ENCODE results near the gene HMOX2.

Gene HMOX2

GRCh38 chr16:4475880-4476788, at the start of gene HMOX2:
Gene HMOX2, plus strand, starts transcription at chr16:4476398. Its CDS starts 29,127 bp downstream, at chr16:4505525.
- peak; percentile 97 for DNase-seq

- no peak for DNase-seq
Observed at GRCh38 chr16:4426722-4427372, 49.4 kb upstream of the HMOX2 start.

- DNase-seq: no peak
Observed at GRCh38 chr16:4428500-4428899, 47.7 kb upstream of the HMOX2 start.

GRCh38 chr16:4431023-4431422, 45.2 kb upstream of the HMOX2 start:
- DNase-seq: no peak

- DNase-seq: no peak
Observed at GRCh38 chr16:4433228-4433627, 43.0 kb upstream of the HMOX2 start.

GRCh38 chr16:4433914-4434787, 42.0 kb upstream of the HMOX2 start:
- DNase-seq: no peak

- no peak for DNase-seq
Observed at GRCh38 chr16:4435337-4436067, 40.7 kb upstream of the HMOX2 start.

- no peak for DNase-seq
Observed at GRCh38 chr16:4437366-4437765, 38.8 kb upstream of the HMOX2 start.

- no peak for DNase-seq
Observed at GRCh38 chr16:4442371-4442770, 33.8 kb upstream of the HMOX2 start.

- DNase-seq: no peak
Observed at GRCh38 chr16:4443271-4443670, 32.9 kb upstream of the HMOX2 start.

GRCh38 chr16:4443986-4444385, 32.2 kb upstream of the HMOX2 start:
- no peak for DNase-seq

GRCh38 chr16:4450430-4450829, 25.8 kb upstream of the HMOX2 start:
- no peak for DNase-seq

- no peak for DNase-seq
Observed at GRCh38 chr16:4450931-4451519, 25.2 kb upstream of the HMOX2 start.

GRCh38 chr16:4452674-4453073, 23.5 kb upstream of the HMOX2 start:
- no peak for DNase-seq

GRCh38 chr16:4454623-4455022, 21.6 kb upstream of the HMOX2 start:
- no peak for DNase-seq

- no peak for DNase-seq
Observed at GRCh38 chr16:4455081-4455480, 21.1 kb upstream of the HMOX2 start.

GRCh38 chr16:4455951-4456350, 20.2 kb upstream of the HMOX2 start:
- no peak for DNase-seq

GRCh38 chr16:4460936-4461249, 15.3 kb upstream of the HMOX2 start:
- no peak for DNase-seq

- DNase-seq: peak; percentile 40
Observed at GRCh38 chr16:4461250-4462085, 14.7 kb upstream of the HMOX2 start.

GRCh38 chr16:4463522-4464163, 12.6 kb upstream of the HMOX2 start:
- DNase-seq: no peak
